ENCODE measurements around the gene AQP2. TPM values are rescaled to one million over a fixed set of nuclear protein-coding genes. Genes with fewer than 3 reads are reported as not detected.

The AQP2 gene
- total and polyA plus RNA-seq, 2 of the 13 experiments (the other 11 are each of a cell fraction or from before 2014, with no cell fraction given): not detected

DNA sequence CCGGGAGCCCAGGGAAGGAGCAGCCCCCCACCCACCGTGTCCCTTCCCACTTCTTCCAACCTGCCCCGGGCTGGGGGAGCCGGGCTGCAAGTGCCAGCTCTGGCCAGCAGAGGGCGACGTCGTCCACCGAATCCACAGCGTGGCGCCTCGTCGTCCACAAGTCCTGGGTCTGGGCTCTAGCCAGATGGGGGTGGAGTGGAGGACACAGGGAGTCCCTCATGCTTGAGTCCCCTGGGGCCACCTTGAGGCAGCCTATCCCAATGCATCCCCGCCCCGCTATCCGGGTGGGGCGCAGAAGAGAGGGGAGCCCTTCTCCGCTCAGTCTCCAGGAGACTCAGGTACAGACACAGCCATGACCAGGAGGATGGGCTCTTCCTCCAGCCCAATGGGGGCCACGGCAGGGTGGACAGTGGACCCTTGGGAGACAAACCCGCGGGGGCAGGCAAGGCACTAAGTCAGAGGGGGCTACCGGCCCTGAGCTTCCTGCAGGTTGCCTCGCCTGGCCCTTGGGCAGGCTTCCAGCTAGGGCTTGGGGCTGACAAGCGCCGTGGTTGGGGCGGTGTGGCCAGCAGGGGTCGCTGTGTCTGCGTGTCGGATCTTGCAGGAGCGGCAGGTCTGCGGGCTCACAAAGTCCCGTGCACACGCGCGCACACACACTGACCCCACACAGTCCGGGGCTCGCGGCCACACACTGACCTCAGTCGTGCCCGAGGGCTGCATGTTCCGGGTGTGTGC is 16.7 kb downstream of the AQP2 start (continued):
- TF ChIP-seq, protein P1, sequence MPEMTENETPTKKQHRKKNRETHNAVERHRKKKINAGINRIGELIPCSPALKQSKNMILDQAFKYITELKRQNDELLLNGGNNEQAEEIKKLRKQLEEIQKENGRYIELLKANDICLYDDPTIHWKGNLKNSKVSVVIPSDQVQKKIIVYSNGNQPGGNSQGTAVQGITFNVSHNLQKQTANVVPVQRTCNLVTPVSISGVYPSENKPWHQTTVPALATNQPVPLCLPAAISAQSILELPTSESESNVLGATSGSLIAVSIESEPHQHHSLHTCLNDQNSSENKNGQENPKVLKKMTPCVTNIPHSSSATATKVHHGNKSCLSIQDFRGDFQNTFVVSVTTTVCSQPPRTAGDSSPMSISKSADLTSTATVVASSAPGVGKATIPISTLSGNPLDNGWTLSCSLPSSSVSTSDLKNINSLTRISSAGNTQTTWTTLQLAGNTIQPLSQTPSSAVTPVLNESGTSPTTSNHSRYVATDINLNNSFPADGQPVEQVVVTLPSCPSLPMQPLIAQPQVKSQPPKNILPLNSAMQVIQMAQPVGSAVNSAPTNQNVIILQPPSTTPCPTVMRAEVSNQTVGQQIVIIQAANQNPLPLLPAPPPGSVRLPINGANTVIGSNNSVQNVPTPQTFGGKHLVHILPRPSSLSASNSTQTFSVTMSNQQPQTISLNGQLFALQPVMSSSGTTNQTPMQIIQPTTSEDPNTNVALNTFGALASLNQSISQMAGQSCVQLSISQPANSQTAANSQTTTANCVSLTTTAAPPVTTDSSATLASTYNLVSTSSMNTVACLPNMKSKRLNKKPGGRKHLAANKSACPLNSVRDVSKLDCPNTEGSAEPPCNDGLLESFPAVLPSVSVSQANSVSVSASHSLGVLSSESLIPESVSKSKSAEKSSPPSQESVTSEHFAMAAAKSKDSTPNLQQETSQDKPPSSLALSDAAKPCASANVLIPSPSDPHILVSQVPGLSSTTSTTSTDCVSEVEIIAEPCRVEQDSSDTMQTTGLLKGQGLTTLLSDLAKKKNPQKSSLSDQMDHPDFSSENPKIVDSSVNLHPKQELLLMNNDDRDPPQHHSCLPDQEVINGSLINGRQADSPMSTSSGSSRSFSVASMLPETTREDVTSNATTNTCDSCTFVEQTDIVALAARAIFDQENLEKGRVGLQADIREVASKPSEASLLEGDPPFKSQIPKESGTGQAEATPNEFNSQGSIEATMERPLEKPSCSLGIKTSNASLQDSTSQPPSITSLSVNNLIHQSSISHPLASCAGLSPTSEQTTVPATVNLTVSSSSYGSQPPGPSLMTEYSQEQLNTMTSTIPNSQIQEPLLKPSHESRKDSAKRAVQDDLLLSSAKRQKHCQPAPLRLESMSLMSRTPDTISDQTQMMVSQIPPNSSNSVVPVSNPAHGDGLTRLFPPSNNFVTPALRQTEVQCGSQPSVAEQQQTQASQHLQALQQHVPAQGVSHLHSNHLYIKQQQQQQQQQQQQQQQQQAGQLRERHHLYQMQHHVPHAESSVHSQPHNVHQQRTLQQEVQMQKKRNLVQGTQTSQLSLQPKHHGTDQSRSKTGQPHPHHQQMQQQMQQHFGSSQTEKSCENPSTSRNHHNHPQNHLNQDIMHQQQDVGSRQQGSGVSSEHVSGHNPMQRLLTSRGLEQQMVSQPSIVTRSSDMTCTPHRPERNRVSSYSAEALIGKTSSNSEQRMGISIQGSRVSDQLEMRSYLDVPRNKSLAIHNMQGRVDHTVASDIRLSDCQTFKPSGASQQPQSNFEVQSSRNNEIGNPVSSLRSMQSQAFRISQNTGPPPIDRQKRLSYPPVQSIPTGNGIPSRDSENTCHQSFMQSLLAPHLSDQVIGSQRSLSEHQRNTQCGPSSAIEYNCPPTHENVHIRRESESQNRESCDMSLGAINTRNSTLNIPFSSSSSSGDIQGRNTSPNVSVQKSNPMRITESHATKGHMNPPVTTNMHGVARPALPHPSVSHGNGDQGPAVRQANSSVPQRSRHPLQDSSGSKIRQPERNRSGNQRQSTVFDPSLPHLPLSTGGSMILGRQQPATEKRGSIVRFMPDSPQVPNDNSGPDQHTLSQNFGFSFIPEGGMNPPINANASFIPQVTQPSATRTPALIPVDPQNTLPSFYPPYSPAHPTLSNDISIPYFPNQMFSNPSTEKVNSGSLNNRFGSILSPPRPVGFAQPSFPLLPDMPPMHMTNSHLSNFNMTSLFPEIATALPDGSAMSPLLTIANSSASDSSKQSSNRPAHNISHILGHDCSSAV (CRISPR knock-in tag; IDR thresholded peaks at IDR 0.05; ENCODE audit: borderline replicate concordance): no peak
- TF ChIP-seq, protein P2, sequence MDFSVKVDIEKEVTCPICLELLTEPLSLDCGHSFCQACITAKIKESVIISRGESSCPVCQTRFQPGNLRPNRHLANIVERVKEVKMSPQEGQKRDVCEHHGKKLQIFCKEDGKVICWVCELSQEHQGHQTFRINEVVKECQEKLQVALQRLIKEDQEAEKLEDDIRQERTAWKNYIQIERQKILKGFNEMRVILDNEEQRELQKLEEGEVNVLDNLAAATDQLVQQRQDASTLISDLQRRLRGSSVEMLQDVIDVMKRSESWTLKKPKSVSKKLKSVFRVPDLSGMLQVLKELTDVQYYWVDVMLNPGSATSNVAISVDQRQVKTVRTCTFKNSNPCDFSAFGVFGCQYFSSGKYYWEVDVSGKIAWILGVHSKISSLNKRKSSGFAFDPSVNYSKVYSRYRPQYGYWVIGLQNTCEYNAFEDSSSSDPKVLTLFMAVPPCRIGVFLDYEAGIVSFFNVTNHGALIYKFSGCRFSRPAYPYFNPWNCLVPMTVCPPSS (IDR thresholded peaks at IDR 0.05): no peak
- TF ChIP-seq ETV6 (CRISPR knock-in tag; conservative IDR thresholded peaks at IDR 0.05) (no peak), SALL1 (CRISPR knock-in tag; IDR thresholded peaks at IDR 0.05) (0 out of 2 replicates have a peak, but pooled peaks have one; percentile 33), SCMH1 (CRISPR knock-in tag; IDR thresholded peaks at IDR 0.05; ENCODE audit: borderline replicate concordance) (no peak), ZNF616 (CRISPR knock-in tag; IDR thresholded peaks at IDR 0.05; ENCODE audit: low read depth) (no peak), PLRG1 (conservative IDR thresholded peaks at IDR 0.05) (no peak), ELF4 (CRISPR knock-in tag; IDR thresholded peaks at IDR 0.05; ENCODE audit: borderline replicate concordance) (no peak), SSRP1 (CRISPR knock-in tag; IDR thresholded peaks at IDR 0.05) (no peak; the same call in 1 of the 2 replicates)
- TF ChIP-seq, protein P3, sequence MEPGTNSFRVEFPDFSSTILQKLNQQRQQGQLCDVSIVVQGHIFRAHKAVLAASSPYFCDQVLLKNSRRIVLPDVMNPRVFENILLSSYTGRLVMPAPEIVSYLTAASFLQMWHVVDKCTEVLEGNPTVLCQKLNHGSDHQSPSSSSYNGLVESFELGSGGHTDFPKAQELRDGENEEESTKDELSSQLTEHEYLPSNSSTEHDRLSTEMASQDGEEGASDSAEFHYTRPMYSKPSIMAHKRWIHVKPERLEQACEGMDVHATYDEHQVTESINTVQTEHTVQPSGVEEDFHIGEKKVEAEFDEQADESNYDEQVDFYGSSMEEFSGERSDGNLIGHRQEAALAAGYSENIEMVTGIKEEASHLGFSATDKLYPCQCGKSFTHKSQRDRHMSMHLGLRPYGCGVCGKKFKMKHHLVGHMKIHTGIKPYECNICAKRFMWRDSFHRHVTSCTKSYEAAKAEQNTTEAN (CRISPR knock-in tag; conservative IDR thresholded peaks at IDR 0.05): 0 out of 2 replicates have a peak, but pooled peaks have one; percentile 36
- TF ChIP-seq, protein P4, sequence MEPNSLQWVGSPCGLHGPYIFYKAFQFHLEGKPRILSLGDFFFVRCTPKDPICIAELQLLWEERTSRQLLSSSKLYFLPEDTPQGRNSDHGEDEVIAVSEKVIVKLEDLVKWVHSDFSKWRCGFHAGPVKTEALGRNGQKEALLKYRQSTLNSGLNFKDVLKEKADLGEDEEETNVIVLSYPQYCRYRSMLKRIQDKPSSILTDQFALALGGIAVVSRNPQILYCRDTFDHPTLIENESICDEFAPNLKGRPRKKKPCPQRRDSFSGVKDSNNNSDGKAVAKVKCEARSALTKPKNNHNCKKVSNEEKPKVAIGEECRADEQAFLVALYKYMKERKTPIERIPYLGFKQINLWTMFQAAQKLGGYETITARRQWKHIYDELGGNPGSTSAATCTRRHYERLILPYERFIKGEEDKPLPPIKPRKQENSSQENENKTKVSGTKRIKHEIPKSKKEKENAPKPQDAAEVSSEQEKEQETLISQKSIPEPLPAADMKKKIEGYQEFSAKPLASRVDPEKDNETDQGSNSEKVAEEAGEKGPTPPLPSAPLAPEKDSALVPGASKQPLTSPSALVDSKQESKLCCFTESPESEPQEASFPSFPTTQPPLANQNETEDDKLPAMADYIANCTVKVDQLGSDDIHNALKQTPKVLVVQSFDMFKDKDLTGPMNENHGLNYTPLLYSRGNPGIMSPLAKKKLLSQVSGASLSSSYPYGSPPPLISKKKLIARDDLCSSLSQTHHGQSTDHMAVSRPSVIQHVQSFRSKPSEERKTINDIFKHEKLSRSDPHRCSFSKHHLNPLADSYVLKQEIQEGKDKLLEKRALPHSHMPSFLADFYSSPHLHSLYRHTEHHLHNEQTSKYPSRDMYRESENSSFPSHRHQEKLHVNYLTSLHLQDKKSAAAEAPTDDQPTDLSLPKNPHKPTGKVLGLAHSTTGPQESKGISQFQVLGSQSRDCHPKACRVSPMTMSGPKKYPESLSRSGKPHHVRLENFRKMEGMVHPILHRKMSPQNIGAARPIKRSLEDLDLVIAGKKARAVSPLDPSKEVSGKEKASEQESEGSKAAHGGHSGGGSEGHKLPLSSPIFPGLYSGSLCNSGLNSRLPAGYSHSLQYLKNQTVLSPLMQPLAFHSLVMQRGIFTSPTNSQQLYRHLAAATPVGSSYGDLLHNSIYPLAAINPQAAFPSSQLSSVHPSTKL (CRISPR knock-in tag; IDR thresholded peaks at IDR 0.05): peak; percentile 23; the same call in 1 of the 2 replicates
- TF ChIP-seq, protein P5, sequence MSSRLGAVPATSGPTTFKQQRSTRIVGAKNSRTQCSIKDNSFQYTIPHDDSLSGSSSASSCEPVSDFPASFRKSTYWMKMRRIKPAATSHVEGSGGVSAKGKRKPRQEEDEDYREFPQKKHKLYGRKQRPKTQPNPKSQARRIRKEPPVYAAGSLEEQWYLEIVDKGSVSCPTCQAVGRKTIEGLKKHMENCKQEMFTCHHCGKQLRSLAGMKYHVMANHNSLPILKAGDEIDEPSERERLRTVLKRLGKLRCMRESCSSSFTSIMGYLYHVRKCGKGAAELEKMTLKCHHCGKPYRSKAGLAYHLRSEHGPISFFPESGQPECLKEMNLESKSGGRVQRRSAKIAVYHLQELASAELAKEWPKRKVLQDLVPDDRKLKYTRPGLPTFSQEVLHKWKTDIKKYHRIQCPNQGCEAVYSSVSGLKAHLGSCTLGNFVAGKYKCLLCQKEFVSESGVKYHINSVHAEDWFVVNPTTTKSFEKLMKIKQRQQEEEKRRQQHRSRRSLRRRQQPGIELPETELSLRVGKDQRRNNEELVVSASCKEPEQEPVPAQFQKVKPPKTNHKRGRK (CRISPR knock-in tag; IDR thresholded peaks at IDR 0.05): no peak

Data from HepG2 (cell line).